ENCODE results near the gene DEGS2.

Gene DEGS2

DNA sequence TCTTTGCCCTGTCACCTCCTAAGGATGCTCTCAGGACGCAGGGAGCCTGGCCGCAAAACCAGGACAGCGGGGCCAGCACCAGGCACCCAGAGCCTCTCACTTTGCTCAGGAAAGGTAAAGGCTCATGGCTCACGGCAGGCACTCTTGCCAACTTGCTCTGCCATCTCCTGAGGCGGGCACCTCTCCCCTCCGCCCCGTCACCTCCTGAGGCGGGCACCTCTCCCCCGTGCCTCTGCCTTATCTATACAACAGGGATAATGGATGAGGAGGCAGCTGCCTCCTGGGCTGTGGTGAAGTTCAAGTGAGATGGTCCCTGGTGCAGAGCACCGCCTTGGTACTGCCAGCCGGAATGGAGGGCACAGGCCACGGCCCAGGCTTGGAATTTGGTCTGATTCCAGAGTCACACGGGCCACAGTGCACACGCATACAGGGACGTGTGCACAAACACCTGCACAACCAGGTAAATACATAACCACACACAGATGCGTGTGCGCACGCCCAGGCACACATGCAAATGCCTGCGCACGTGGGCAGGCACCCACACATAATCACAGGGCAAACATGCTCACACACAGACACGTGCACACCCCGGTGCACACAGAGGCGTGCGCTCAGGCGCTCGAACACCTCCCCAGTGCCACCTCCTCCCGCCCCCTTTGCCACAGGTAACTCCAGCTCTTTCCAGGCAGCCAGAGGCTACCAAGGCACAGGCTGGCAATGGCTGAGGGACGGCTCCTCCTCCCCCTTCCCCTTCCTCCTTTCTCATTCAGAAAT, 11.6 kb downstream of the DEGS2 start:
- Histone ChIP-seq H3K27me3 (no peaks in the 10 kb centered on the region), H3K4me3 (0 out of 20 replicates have a peak overlapping the region, but pooled peaks of 1 of the 10 experiments have one; percentile 33), H3K27ac (peak overlapping the region in 4 of 11 experiments; percentile 12 to 60 (median 33); a peak in 4 of 22 replicates), H3K4me1 (peaks cover 21 to 59% (median 55%) of the 10 kb centered on the region in 10 experiments), H3K36me3 (peaks cover 13 to 20% (median 17%) of the 10 kb centered on the region in 11 experiments; a peak in 20 of 22 replicates), H3K4me2 (peak overlapping the region; percentile 77 to 90 (median 85)), H3K9ac (peak overlapping the region in 3 of 11 experiments; percentile 1 to 31 (median 7); a peak in 2 of 22 replicates), H4K20me1 (peaks cover 0 to 41% (median 7%) of the 10 kb centered on the region in 11 experiments; a peak in 9 of 22 replicates), H3K9me3 (replicated peaks in 1 of 11) (no peaks in the 10 kb centered on the region)
- TF ChIP-seq Cebpa-rat (IDR thresholded peaks at IDR 0.05) = no peak

DNA sequence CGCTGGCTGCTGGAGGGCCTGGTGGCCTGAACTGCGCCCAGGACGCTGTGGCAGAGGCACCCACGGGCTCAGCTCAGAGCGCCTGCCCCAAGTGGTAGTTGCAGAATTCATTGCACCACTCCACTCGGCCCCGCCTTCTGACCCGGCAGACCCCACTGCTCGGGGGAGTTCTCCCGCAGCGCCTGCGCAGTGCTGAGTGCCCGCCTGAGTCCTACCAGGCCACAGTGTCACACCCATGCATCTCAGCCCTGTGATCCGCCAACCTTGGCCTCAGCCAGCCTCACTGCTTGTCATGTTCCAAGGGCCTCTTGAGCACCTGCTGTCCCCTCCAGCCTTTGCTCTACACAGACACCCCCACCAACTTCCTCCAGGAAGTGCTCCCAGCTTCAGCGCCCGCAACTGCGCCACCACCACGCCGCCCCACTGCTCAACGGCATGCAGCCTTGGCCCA, 12.2 kb downstream of the DEGS2 start:
- peaks cover 0 to 44% (median 7%) of the 10 kb centered on the region in 11 experiments; a peak in 9 of 22 replicates for H4K20me1 ChIP-seq
- H3K4me1 ChIP-seq = peaks cover 23 to 64% (median 62%) of the 10 kb centered on the region in 10 experiments
- TF ChIP-seq Cebpa-rat (IDR thresholded peaks at IDR 0.05) = peak in 3 of 11 experiments; percentile 22 to 78 (median 46); a peak in 3 of 22 replicates
- peak overlapping the region; percentile 77 to 90 (median 85) for H3K4me2 ChIP-seq
- H3K9me3 ChIP-seq (replicated peaks in 1 of 11) = no peaks in the 10 kb centered on the region
- H3K27ac ChIP-seq = peak overlapping the region in 7 of 11 experiments; percentile 40 to 60 (median 51); a peak in 12 of 22 replicates
- H3K4me3 ChIP-seq = peak overlapping the region in 4 of 10 experiments; percentile 0 to 33 (median 22); a peak in 2 of 20 replicates
- H3K36me3 ChIP-seq = peaks cover 13 to 23% (median 18%) of the 10 kb centered on the region in 11 experiments; a peak in 20 of 22 replicates
- peak overlapping the region in 7 of 11 experiments; percentile 1 to 61 (median 26); a peak in 5 of 22 replicates for H3K9ac ChIP-seq
- H3K27me3 ChIP-seq = no peaks in the 10 kb centered on the region

GRCh38 chr14:100146531-100147091, 12.8 kb downstream of the DEGS2 start:
- Histone ChIP-seq H3K4me2 (peak overlapping the region; percentile 77 to 90 (median 85)), H4K20me1 (peaks cover 0 to 44% (median 7%) of the 10 kb centered on the region in 11 experiments; a peak in 10 of 22 replicates), H3K9me3 (replicated peaks in 1 of 11) (no peaks in the 10 kb centered on the region), H3K27ac (peak overlapping the region in 7 of 11 experiments; percentile 40 to 60 (median 51); a peak in 13 of 22 replicates), H3K4me1 (peaks cover 29 to 70% (median 68%) of the 10 kb centered on the region in 10 experiments), H3K27me3 (no peaks in the 10 kb centered on the region), H3K9ac (peak overlapping the region in 9 of 11 experiments; percentile 7 to 61 (median 23); a peak in 9 of 22 replicates), H3K36me3 (peaks cover 13 to 29% (median 21%) of the 10 kb centered on the region in 11 experiments; a peak in 21 of 22 replicates), H3K4me3 (0 out of 20 replicates have a peak overlapping the region, but pooled peaks of 3 of the 10 experiments have one; percentile 0 to 33 (median 16))
- no peak for TF ChIP-seq Cebpa-rat (IDR thresholded peaks at IDR 0.05)

- H3K4me1 ChIP-seq = peaks cover 36 to 77% (median 75%) of the 10 kb centered on the region in 10 experiments
- peak overlapping the region in 6 of 11 experiments; percentile 12 to 61 (median 30); a peak in 9 of 22 replicates for H3K9ac ChIP-seq
- no peak for TF ChIP-seq Cebpa-rat (IDR thresholded peaks at IDR 0.05)
- no peaks in the 10 kb centered on the region for H3K9me3 ChIP-seq (replicated peaks in 1 of 11)
- H3K36me3 ChIP-seq = peaks cover 13 to 37% (median 28%) of the 10 kb centered on the region in 11 experiments; a peak in 21 of 22 replicates
- no peaks in the 10 kb centered on the region for H3K27me3 ChIP-seq
- peak overlapping the region in 6 of 11 experiments; percentile 13 to 60 (median 48); a peak in 11 of 22 replicates for H3K27ac ChIP-seq
- no peak overlapping the region for H3K4me3 ChIP-seq
- H4K20me1 ChIP-seq = peaks cover 0 to 51% (median 7%) of the 10 kb centered on the region in 11 experiments; a peak in 10 of 22 replicates
- peak overlapping the region; percentile 77 to 90 (median 85); a peak in 21 of 22 replicates for H3K4me2 ChIP-seq
Measured at GRCh38 chr14:100145682-100146464, 13.6 kb downstream of the DEGS2 start.

- H3K9ac ChIP-seq = peak overlapping the region in 5 of 11 experiments; percentile 13 to 61 (median 26); a peak in 4 of 22 replicates
- H3K4me2 ChIP-seq = peak overlapping the region in 6 of 11 experiments; percentile 3 to 89 (median 82); a peak in 11 of 22 replicates
- peaks cover 13 to 44% (median 29%) of the 10 kb centered on the region in 11 experiments; a peak in 21 of 22 replicates for H3K36me3 ChIP-seq
- H3K27me3 ChIP-seq = no peaks in the 10 kb centered on the region
- TF ChIP-seq Cebpa-rat (IDR thresholded peaks at IDR 0.05) = no peak
- peak overlapping the region in 7 of 11 experiments; percentile 3 to 60 (median 30); a peak in 9 of 22 replicates for H3K27ac ChIP-seq
- peaks cover 41 to 85% (median 83%) of the 10 kb centered on the region in 10 experiments for H3K4me1 ChIP-seq
- no peaks in the 10 kb centered on the region for H3K9me3 ChIP-seq (replicated peaks in 1 of 11)
- no peak overlapping the region for H3K4me3 ChIP-seq
- peaks cover 0 to 51% (median 7%) of the 10 kb centered on the region in 11 experiments; a peak in 10 of 22 replicates for H4K20me1 ChIP-seq
Measured at GRCh38 chr14:100144996-100145646, 14.3 kb downstream of the DEGS2 start.

- H3K9ac ChIP-seq = peak overlapping the region in 7 of 11 experiments; percentile 6 to 61 (median 15); a peak in 3 of 22 replicates
- peaks cover 41 to 90% (median 88%) of the 10 kb centered on the region in 10 experiments for H3K4me1 ChIP-seq
- H3K27ac ChIP-seq = peak overlapping the region in 7 of 11 experiments; percentile 3 to 60 (median 30); a peak in 8 of 22 replicates
Measured at GRCh38 chr14:100144645-100144995, 14.8 kb downstream of the DEGS2 start.

DNA sequence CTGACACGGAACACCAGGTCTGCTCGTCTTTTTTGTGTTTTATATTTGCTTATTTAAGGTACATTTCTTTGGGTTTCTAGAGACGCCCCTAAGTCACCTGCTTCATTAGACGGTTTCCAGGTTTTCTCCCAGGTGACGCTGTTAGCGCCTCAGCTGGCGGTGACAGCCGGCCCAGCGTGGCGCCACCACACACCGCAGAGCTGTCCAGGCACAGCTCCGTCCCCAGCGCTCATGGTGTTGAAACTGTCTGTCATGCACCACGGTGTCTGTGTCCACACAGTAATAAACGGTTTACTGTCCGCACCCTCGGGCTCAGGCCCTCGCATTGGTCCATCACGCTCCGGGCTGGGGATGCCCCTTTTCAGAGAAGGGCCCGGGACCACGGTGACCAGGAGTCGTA, 15.5 kb downstream of the DEGS2 start:
- Histone ChIP-seq H3K4me2 (peak overlapping the region in 3 of 11 experiments; percentile 3 to 89 (median 81); a peak in 5 of 22 replicates), H3K9ac (0 out of 22 replicates have a peak overlapping the region, but pooled peaks of 1 of the 11 experiments have one; percentile 15), H3K27ac (0 out of 22 replicates have a peak overlapping the region, but pooled peaks of 1 of the 11 experiments have one; percentile 60), H3K36me3 (peaks cover 13 to 56% (median 35%) of the 10 kb centered on the region in 11 experiments; a peak in 21 of 22 replicates), H3K4me3 (no peak overlapping the region), H4K20me1 (peaks cover 0 to 61% (median 7%) of the 10 kb centered on the region in 11 experiments; a peak in 11 of 22 replicates), H3K27me3 (no peaks in the 10 kb centered on the region), H3K4me1 (peaks cover 43 to 96% (median 92%) of the 10 kb centered on the region in 10 experiments), H3K9me3 (replicated peaks in 1 of 11) (no peaks in the 10 kb centered on the region)
- no peak for TF ChIP-seq Cebpa-rat (IDR thresholded peaks at IDR 0.05)

More at GRCh38 chr14:100144645-100144995, 14.8 kb downstream of the DEGS2 start:
- H3K4me2 ChIP-seq = peak overlapping the region in 7 of 11 experiments; percentile 3 to 89 (median 81); a peak in 9 of 22 replicates
- no peak for TF ChIP-seq Cebpa-rat (IDR thresholded peaks at IDR 0.05)
- peaks cover 13 to 49% (median 29%) of the 10 kb centered on the region in 11 experiments; a peak in 21 of 22 replicates for H3K36me3 ChIP-seq
- H4K20me1 ChIP-seq = peaks cover 0 to 54% (median 7%) of the 10 kb centered on the region in 11 experiments; a peak in 10 of 22 replicates
- no peaks in the 10 kb centered on the region for H3K27me3 ChIP-seq
- H3K9me3 ChIP-seq (replicated peaks in 1 of 11) = no peaks in the 10 kb centered on the region
- no peak overlapping the region for H3K4me3 ChIP-seq
